Measurements from ENCODE around the gene IRX5.

Gene IRX5

DNA sequence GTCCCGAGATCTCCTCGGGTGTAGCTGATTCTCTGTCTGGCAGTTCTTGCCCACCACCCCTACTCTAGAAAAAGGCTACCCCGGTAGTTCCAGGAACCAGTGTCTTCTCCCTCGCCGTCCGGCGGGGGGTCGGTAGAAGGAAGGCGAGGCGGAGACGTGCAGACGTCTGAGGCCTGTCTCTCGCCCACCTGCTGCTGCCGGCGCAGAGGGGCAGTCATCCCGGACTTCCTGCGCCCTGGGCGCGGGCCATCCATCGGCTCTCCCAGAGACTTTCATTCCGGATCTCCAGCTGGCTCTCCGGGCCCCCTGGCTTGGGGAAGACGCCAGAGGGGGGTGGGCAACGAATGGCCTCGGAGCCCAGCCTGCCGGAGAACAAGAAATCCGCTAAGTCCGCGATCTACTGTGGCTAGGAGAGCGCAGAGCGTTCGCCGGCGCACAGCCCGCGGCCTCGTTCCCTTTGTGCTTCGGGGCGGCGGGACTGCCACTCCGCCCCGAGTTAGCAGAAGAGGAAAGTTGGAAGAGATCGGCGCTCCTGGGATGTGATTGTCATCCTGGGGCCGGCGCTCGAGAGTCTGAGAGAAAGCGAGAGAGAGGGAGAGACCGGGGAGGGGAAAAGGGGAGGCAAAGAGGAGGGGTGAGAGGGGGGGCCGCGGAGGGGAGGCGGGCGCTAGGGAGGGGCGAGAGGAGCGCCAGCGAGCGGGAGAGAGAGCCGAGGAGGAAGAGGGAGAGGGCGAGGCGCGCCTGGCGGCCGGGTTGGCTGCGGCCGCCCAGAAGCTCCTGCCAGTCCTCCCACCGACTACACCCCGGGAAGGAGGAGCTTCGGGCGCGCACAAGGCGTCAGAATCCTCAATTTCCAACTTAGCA is at the start of gene IRX5:
Gene IRX5 (plus strand): TSS at position 861 of the 864 bp plus-strand sequence. CDS start 334 bp downstream, outside the sequence.
- DNase-seq (ENCODE audit: low spot score) = peak; percentile 20

- DNase-seq (ENCODE audit: low spot score) = no peak
Measured at GRCh38 chr16:54882556-54882955, 48.1 kb upstream of the IRX5 start.

DNA sequence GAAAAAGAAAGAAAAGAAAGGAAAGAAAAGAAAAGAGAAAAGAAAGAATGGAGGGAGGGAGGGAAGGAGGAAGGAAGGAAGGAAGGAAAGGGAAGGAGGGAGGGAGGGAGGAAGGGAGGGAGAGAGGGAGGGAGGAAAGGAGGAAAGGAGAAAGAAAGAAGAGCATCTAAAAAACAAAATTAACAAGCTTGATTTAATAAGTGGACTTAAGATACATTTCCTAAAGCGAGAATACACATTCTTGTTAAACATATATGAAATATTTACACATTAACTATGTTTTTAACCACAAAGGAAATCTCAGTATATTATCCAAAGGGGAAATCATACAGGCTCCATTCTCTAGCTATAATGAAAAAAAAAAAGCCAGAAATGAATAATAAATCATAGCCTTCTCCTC is 47.3 kb upstream of the IRX5 start:
- no peak for DNase-seq (ENCODE audit: low spot score)

- DNase-seq (ENCODE audit: low spot score) = no peak
Measured at GRCh38 chr16:54886078-54886477, 44.6 kb upstream of the IRX5 start.

DNA sequence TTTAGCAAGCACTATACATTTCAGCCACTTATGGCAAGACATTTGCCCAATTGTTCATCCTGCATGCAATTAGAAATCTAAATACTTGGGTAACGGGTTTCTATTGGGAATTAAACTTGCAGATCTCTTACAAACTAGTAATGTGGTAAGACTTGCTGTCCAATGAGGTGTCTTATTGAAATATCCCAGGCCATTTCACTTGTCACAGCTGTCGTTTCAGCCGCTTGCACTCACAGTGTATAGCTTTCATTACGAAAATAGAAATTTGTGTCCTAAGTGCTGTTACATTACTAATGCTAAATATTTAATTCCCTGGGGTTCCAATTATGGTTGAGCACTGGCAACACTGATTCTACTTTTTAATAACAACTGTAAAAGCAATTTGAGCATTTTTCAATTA is 40.3 kb upstream of the IRX5 start:
- DNase-seq (ENCODE audit: low spot score) = no peak

DNA sequence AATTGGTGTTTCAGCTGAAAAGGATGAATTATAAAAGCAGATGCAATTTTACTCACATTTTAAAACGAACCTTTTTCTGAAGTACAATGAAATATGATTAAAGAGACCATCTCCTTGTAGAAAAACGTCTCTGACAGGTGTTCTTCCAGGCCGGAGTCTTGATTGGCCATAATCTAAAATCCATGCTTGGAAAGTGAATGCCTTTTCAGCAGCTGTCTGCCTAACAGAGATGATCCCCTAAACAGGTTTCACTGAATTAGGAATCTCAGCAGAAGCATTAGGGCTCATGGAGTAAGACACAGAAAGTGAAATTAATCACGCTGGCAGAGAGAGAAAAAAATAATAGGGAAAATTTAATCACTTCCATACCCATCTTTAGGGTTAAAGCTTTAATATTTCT is 39.3 kb upstream of the IRX5 start:
- DNase-seq (ENCODE audit: low spot score) = no peak

- no peak for DNase-seq (ENCODE audit: low spot score)
Measured at GRCh38 chr16:54892981-54893380, 37.7 kb upstream of the IRX5 start.

DNA sequence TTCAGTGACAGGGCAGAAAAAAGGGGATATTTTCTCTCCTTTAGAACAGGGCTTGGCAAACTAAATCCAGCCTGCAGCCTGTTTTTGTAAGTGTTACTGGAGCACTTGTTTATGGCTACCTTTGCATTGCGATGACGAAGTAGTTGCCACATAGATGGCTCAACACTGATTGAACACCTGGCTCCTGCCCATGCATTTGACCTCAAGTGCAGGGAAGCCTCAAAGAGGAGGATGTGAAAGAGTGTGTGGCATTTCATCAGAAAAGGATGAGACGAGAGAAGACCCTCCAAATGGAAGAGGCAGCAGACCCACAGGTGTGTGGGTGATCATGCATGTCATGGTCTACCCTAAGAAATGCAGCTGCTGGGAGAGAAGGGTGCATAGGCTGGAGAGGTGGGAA is 32.7 kb upstream of the IRX5 start:
- DNase-seq (ENCODE audit: low spot score) = no peak

DNA sequence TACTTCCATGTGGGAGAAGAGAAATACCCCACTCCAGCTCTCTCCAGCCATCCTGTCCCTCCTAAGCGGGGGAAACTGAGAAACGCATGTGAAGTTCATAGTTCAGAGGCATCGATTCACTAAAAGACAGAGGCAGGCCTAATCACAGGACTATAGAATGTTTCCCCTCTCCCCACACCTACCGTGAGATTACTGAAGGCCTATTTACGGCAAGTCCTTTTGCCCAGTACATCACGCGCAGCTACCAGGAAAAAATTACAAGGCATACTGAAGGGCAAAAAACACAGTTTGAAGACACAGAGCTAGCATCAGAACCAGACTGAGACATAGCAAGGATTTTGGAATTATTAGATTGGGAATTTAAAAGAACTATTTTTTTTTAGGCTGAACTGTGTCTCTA is 29.1 kb upstream of the IRX5 start:
- no peak for DNase-seq (ENCODE audit: low spot score)

- DNase-seq (ENCODE audit: low spot score) = no peak
Measured at GRCh38 chr16:54903047-54903446, 27.6 kb upstream of the IRX5 start.

GRCh38 chr16:54911079-54911478 is 19.6 kb upstream of the IRX5 start:
- DNase-seq (ENCODE audit: low spot score) = no peak

DNA sequence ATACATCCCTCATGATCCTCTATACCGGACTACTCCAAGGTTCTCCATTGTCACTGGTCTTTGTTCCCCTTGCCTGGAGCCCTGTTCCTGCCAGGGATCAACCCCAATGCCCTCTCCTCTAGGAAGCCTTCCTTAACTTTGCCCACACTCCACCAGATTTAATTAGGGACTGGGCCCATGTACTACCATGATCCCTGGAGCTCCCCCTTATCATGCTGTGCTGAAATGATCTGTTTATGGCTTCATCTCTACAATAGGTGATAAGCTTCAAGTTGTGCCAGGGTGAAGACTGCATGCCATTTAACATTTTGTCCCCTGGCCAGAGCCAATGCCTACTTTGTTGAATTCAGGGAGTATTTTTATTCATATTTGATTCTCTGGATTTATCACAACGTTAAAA is 17.9 kb upstream of the IRX5 start:
- no peak for DNase-seq (ENCODE audit: low spot score)

GRCh38 chr16:54921206-54921824 is 9.3 kb upstream of the IRX5 start:
- no peak for DNase-seq (ENCODE audit: low spot score)

- DNase-seq (ENCODE audit: low spot score) = no peak
Measured at GRCh38 chr16:54923055-54923473, 7.6 kb upstream of the IRX5 start.

DNA sequence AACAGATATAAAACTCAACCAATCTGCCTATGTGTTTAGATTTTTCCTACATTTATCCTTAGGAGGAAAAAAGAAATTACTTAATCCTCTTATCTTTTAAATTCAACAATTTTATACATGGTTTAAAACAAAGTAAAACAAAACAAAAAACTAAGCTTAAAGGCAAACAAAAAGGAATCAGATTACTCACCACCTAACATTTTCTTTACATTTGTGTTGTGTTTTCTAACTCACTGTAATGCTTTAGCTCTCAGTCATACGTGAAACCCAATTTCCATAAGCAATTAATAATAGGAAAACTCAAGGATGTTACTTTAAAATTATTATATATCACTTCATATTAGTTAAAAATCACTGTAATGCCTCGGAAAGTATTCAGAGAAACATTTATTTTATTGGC is 6.7 kb upstream of the IRX5 start:
- no peak for DNase-seq (ENCODE audit: low spot score)

DNA sequence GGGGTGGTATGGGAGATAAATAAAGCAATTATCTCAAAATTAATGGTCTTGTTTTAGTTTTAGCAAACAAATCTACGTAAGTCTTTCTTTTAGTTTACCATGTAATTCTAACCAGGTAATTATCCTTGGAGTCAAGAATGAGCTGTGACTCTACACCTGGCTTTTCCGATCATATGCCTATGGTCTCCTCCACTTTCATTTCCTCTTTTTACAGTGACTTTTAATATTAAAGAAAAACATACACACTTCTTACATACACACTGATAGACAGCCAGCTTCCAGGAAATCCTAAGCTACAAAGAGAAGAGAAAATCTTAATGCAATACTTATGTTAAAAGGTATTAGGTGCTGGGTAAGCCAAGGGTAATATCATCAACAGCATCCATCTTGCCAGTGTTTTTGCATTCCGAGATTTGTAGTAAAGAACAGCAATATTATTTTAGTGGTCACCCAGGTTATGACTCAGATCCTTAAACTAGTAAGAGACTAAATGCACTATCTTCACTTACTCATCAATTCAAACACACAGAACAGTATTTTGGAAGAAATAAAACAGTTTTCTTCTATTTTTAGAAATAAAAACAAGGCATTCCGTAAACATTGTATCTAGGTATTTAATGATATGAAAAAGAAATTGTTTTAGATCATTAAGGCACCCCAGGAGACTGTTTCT is 4.4 kb upstream of the IRX5 start:
- no peak for DNase-seq (ENCODE audit: low spot score)

GRCh38 chr16:54927125-54928015 is 3.3 kb upstream of the IRX5 start:
- DNase-seq (ENCODE audit: low spot score) = no peak

- DNase-seq (ENCODE audit: low spot score) = no peak
Measured at GRCh38 chr16:54928016-54928356, 2.7 kb upstream of the IRX5 start.

GRCh38 chr16:54928411-54929089 is 2.1 kb upstream of the IRX5 start:
- peak; percentile 5 for DNase-seq (ENCODE audit: low spot score)

DNA sequence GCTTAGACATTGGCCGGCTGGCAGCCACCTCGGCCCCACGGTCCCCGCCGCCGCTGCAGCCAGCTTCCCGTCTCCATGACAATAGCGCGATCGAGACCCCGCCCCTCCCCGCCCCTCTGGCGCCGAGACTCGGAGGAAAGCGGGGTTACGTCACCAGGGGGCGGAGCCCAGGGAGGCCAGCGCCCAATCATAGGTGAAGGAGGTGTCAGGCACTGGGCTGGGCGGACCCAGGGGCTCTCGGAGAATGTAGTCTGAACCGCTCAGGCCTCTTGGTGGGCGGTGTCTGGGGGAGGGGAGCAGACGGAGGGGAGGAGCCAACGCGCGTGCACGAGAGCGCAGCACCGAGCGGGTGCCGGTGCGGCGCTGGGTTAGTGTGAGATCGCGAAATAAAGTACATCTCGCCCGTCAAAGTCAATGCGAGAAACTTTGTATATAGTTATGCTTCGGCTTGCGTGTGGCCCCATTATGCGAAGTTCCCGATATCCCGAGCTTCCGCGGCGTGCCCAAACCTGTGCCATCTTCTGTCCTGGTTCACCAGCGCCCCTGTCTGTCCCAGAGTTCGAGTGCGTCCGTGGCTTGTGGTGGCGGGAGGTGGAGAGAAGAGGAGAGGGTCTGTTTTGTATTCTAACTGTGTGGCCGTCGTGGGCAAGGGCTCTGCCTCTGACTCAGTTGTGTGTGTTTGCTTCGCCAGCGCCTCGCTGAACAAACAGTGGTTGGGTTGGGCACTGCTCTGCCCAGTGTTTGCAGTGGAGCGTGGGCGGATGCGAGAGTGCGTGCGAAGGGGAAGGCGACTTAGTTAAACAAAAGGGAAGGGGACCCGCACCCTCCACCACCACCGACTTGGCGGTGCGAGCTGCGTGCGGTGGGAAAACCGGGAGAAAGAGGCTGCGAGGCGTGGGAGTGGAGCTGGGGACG is 1.3 kb upstream of the IRX5 start:
- peak; percentile 92 for DNase-seq (ENCODE audit: low spot score)

DNA sequence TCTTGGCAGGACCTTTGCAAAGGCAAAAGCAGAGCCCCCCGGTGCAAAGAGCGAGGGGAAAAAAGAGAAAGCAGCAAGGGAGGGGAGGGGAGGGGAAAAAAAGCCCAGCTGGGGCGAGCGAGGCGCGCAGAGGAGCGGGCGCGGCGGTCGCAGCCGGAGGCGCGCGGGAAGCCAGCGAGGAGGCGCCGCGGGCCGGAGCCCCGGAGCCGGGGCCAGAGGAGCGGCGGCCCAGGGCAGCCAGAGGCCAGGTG is 129 bp downstream of the IRX5 start:
- no peak for DNase-seq (ENCODE audit: low spot score)
